HG03066 (cell line): Measurements from ENCODE around the gene GIMAP2.
"Not testable (repeated sequence)": the region's sequence is repeated elsewhere in the genome, so short reads cannot be mapped to it uniquely, and the experiment has no call there.

Experiments
- ATAC-seq: cut with Tn5 transposase; IDR thresholded peaks from one replicate; pipeline ENCODE4 v1.9.1; 2021; ENCODE audit warnings: low read depth; ENCODE audit not compliant: unreplicated experiment

Gene GIMAP2

GRCh38 chr7:150676276-150676675 is 9.2 kb upstream of the GIMAP2 start:
- ATAC-seq, result not testable (repeated sequence)

DNA sequence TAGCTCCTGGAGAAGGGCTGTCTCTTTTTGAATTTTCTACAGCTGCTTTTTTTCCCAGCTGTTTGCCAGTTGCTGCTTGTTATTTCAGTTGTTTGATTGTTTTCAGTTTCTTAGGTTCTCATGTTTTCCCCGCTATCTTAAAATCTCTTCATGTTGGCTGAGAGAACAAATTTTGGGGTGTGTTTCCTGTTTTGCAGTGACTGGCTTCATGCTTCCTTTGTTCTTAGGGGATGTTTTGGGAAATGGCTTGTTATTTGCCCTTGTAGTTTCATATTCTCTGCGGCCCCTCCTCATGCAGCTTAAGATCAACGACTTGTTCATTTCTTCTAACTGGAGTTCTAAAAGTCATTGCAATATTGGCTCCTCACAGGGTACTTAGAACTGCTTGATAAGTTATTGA is 8.7 kb upstream of the GIMAP2 start:
- not testable (repeated sequence) for ATAC-seq

- ATAC-seq, result not testable (repeated sequence)
Measured at GRCh38 chr7:150678601-150679000, 6.9 kb upstream of the GIMAP2 start.

GRCh38 chr7:150680364-150680763 is 5.1 kb upstream of the GIMAP2 start:
- not testable (repeated sequence) for ATAC-seq

DNA sequence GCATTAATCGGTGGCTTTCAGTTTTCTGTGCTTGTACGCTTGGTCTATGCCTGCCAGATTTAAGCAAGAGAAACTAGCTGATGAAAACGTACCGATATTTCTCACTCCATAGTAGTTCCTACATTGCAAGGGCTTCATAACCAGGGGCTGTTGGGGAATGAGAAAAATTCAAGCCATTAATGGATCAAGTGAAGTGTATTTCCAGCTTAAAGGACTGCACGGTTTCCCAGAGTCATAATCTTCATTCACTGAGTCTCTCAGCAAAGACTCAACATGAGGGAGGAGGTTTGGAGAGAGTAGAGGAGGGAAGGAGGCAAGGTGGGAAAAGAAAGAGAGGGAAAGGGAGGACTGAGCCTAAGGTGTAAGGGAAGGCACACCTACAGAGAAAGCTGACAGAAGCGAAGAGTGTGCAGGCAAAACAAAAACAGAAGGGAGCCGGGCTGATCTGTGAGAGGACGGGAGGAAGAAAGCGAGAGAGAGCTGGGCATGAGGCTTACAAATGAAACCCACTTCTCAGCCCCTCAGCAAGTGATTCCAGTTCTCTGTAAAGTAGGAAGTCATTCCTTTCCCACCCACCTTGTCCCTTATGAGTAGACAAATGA is 625 bp downstream of the GIMAP2 start:
- peak; percentile 43 for ATAC-seq

DNA sequence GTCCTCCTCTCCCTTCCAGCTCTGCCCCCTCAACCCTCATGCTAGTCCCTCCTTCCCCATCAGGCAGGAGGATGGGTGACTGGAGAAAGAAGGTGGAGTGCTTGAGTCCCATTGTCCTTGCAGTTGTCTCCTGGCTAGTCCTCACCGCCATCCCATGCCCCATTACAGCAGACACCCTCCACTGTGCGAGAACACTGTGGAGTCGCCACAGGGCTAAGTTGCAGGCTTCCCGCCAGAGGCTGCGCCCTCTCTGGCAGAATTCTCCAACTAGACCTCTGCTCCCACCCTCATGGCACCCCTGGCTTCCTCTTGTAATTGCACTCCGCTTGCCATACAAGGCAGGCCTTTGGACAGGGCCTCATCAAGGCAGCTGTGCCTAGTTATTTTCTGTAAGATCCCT is 3.1 kb downstream of the GIMAP2 start:
- ATAC-seq, result no peak

DNA sequence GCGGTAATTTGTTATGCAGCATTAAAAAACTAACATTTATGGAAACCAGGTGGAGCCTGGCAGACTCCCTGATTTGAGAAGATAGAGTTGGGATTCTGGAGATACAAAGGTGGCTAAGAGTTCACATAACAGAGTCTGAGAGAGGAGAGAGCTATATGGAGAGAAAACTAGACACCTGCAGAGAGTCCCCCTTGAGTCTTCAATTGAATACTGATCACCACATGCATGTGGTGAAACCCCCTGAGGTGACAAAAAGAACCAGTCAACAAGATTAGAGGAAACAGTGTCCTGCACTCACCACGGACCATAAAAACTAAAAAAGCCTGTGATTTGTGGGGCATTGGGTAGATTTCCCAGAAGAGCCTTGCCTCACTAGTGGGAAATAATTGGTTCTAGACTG is 10.1 kb downstream of the GIMAP2 start:
- no peak for ATAC-seq

GRCh38 chr7:150703209-150703608 is 17.7 kb downstream of the GIMAP2 start:
- no peak for ATAC-seq

GRCh38 chr7:150715293-150715692 is 29.8 kb downstream of the GIMAP2 start:
- ATAC-seq, result no peak

GRCh38 chr7:150715738-150716137 is 30.2 kb downstream of the GIMAP2 start:
- ATAC-seq, result no peak

- peak; percentile 75 for ATAC-seq
Measured at GRCh38 chr7:150716368-150716767, 30.9 kb downstream of the GIMAP2 start, which contains the start of gene GIMAP1. Gene GIMAP1 (plus strand): TSS chr7:150716613. CDS start chr7:150719048, 2,435 bp downstream.

GRCh38 chr7:150716939-150717338 is 31.4 kb downstream of the GIMAP2 start:
- ATAC-seq, result no peak

DNA sequence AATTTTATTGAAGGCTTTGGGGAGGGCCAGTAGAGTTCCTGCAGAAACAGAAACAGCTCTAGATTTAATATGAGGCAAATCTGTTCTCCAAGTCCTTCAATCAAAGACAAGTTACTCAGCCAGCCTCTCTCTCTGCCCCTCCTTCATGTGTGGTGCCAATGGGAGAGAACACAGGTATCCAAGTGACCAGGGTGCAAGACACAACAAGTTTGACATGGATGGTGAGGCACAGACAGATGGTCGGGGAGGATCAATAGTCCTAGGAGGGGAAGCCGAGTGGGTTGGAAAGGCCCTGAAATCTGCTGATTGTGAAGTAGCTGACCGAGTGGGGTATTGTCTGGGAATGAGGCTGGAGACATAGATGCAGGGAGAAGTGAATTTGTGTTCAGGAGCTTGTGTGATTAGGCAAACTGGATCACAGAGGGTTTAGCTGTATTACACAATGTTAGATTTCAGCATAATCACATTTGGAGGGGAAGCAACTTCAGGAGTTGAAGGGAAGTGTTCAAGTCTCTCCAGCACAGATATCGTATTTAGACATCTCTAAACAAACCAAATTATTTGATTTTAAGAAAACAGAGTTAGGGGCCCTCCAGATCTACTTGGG is 32.4 kb downstream of the GIMAP2 start:
- no peak for ATAC-seq

GRCh38 chr7:150719436-150719835 is 33.9 kb downstream of the GIMAP2 start:
- no peak for ATAC-seq

- no peak for ATAC-seq
Measured at GRCh38 chr7:150719960-150720891, 34.7 kb downstream of the GIMAP2 start.

DNA sequence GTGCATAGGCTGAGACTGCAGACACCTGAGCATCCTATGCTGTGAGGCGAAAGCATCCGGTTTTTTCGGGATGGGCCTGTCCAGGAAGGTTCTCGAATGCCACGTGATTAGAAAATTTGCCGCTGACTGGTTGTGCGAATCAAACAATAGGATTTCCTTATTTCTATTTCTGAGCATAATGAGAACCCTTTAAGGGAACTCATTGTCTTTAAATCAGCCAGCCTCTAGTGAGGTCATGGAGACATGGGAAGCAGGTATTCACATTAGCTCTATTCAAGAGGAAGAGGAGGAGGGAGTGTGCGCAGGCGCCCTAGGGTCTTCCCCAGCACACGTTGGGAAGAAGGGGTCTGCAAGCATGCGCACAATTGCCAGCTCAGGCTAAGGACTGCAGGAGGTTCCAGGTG is 36.5 kb downstream of the GIMAP2 start:
- ATAC-seq, result no peak

DNA sequence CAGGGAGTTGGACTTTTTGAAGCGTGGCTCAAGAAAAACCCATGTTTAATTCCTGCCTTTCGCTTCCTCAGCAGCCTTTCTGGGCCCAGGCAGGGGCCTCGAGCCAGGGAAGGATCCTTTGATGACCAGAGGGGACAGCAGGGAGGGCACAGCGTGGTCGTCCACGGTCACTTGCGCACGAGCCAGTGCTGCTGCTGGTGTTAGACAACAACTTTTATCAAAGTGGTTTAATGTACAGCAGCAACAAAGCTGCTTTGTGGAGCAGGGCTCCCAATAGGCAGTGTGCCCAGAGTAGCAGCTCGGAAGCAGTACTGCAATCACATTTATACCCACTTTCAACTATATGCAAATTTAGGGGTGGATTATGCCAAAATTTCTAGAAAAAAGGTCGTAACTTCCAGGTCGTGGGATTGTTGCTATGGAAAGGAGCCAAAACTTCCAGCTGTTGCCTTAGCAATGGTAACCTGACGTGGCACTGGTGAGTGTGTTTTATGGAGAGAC is 37.0 kb downstream of the GIMAP2 start:
- no peak for ATAC-seq

- ATAC-seq, result no peak
Measured at GRCh38 chr7:150723467-150723866, 38.0 kb downstream of the GIMAP2 start.

- ATAC-seq, result no peak
Measured at GRCh38 chr7:150727381-150727780, 41.9 kb downstream of the GIMAP2 start.

DNA sequence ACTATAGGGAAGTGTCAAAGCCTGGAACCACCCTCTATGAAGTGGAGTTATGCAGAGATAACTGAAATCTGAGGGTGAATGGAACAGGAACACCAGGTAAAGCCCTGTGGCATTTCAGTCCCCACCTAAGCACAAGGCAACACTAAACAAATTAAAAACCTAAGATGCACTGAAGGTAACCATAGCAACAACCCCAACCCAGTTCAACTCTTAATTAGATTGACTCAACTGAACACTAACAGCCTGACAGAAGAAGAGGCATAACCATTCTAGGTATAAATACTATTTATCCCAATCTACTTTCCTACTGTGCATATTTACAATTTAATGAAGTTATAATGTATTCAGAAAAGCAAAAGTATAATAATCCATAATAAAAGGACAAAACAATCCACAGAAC is 42.5 kb downstream of the GIMAP2 start:
- ATAC-seq, result no peak

GRCh38 chr7:150728609-150729008 is 43.1 kb downstream of the GIMAP2 start:
- ATAC-seq, result no peak
